GM13976 (cell line): Measurements from ENCODE around the gene AKAP13.

Source experiments
- DNase-seq: peaks from one replicate; pipeline ENCODE4 v3.0.0; 2012; ENCODE audit warnings: low spot score
- CTCF ChIP-seq: IDR thresholded peaks from 2 replicates; pipeline ENCODE4 v1.5.1; 2012; ENCODE audit warnings: borderline replicate concordance, mild to moderate bottlenecking; ENCODE audit not compliant: insufficient read depth; ENCODE audit errors: extremely low read depth, missing control alignments, control extremely low read depth
- in situ Hi-C: fragments of 300-500 bp; cut with MboI; formaldehyde crosslinking; loops from one replicate; pipeline ENCODE4 v1.12.0; 2022; ENCODE audit warnings: low sequenced_read_pairs, mixed read lengths, inconsistent platforms; ENCODE audit not compliant: unreplicated experiment

AKAP13 gene

DNA sequence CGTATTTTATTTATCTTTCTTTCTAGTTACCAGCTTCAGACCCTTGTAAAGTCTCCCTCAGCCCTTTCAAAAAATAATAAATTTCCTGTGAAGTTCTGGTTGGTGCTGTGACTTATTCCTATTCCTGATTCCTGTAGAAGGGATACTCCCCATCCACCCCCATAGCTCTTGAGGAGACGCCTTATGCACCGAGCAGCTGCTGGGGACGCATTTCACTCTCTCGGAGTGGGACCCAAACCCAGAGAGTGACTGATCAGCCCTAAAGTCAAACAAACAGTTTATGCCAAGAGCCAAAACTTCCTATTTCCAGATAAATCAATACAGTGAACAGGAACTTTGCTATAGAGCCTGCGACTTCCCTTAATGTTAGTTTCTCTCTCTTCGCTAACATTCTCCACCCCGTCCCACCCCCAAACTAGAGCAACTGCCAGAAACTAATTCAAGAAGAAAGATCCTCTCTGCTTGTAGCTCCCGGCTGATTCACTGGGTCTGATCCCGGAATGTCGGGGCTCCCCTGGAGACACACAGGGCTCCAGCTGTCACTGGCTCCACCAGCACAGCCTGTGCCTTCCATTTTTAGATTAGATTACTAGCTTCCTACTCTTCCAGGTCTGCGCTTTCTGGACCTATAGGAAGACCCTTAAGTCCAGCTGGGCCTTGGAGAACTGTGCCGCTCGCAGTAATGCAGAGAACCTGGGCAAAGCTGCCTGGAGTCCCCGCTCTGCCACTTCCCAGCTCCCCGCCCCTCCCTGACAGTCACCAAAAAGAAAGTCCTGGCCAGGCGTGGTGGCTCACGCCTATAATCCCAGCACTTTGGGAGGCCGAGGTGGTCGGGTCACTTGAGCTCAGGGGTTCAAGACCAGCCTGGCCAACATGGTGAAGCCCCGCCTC lies 369.1 kb downstream of the AKAP13 start:
- in situ Hi-C loops: no loop called here
- TF ChIP-seq CTCF: no peak
- DNase-seq: no peak

DNA sequence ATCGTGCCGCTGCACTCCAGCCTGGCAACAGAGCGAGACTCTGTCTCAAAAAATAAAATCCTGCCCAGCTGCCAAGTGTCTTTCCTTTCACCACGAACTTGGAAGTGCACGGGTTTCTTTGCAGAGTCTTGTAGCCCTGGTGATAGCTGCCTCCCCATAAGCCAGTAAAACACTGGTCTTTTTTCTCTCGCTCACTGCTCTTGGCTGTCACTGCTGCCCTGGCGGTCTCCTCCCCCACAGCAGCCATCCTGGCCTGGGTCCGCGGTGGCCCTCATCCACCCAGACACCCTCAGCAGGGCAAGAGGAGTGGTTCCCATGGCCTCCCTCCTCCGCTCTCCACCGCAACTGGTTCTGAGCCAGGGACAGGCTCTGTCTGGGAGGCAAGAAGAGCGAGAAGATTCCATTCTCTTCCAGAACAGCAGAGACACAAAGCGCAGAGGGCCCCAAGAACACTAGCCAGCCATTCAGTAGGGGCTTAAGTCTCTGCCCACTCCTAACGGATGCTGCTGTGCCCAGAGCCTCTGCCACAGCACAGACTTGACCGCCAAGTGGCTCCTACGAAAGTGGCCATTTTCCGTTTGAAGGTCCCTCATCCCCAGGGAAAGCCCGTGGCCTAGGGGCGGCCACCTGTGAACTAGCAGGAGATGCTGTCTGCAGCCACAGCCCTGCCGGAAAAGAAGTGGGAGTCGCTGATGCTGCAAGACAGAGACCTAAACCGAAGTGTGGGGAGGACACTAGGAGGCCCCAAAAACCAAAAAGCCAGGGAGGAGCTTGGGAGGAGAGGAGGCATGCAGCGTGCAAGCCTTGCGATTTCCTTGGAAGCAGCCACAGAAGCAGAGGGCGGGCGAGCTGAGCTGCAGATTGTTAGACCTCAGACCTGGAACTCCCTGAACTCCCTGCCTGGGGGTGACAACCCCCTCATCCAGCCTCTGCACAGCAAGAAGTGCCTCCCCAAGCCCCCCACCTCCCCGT lies 370.2 kb downstream of the AKAP13 start:
- peak; percentile 31 for DNase-seq
- TF ChIP-seq CTCF: no peak
- in situ Hi-C loops: no loop called here

GRCh38 chr15:85751291-85752123 lies 371.1 kb downstream of the AKAP13 start:
- in situ Hi-C loops: no loop called here
- no peak for TF ChIP-seq CTCF
- DNase-seq: no peak

DNA sequence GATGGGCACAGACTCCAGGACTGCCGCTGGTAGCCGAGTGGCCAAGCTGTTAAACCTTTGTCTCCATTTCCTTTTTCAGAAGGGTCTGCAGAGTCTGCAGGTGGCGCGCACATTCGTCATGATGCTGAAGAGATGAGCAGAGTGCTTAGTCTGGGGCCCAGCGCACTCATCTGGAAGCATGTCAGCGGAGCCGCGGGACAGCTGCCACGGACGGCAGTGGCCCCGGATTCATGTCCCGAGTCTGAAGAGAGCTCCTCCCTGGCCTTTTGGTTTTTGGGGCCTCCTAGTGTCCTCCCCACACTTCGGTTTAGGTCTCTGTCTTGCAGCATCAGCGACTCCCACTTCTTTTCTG lies 371.7 kb downstream of the AKAP13 start:
- DNase-seq: no peak

DNA sequence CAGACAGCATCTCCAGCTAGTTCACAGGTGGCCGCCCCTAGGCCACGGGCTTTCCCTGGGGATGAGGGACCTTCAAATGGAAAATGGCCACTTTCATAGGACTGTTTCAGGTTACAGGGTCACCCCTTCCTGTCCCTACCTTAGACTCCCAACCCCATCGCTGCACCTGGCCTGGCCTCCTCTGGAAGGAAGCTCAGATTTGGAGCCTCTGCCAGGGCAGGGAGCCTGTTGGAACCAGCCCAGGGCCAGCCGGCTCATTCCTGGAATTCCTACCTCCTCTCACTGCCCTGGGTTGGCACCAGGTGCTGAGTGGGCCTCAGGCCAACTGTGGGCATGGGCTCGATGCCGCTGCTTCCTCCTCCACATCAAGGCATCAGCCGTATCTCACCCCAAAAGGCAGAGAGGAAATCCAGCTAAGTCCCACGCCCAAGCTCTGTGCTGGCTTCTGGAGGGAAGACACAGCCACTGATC lies 372.1 kb downstream of the AKAP13 start:
- in situ Hi-C loops: no loop called here
- DNase-seq: no peak
- no peak for TF ChIP-seq CTCF

More for the DNA sequence above, 371.7 kb downstream of the AKAP13 start:
- in situ Hi-C loops: no loop called here
- TF ChIP-seq CTCF: no peak

DNA sequence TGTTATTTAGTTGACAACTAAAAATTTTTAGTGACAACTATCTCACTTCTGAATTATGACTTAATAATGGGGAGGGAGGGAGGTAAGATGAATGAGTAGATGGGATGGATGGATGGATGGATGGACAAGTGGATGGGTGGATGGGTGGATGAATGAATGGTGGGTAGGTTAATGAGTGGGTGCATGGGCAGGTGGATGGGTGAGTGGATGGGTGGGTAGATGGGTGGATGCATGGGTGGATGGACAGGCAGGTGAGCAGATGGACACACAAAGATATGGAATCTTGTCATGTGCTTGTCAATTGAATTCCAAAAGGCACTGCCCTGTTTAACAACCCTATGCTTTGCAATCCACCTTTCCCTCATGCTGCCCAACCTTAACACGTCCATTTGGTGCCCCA lies 372.9 kb downstream of the AKAP13 start:
- in situ Hi-C loops: no loop called here
- no peak for DNase-seq
- no peak for TF ChIP-seq CTCF
